Parathyroid adenoma (tissue), 2 donors: Measurements from ENCODE around the gene FAM240A.

Source experiments
- H2AFZ ChIP-seq: fragments of 300-600 bp; sonication (generic); one replicate; pipeline ENCODE4 v1.7.0; 2017; ENCODE audit warnings: antibody characterized with exemption, mild to moderate bottlenecking
- H3K27ac ChIP-seq: fragments of 300-600 bp; sonication (generic); one replicate; pipeline ENCODE4 v1.7.0; 2017
- H3K27me3 ChIP-seq: fragments of 300-600 bp; sonication (generic); one replicate; pipeline ENCODE4 v1.7.0; 2017; ENCODE audit warnings: low read length; ENCODE audit not compliant: control insufficient read depth, insufficient read depth
- H3K36me3 ChIP-seq: fragments of 300-600 bp; sonication (generic); one replicate; pipeline ENCODE4 v1.7.0; 2017; ENCODE audit warnings: low read length; ENCODE audit not compliant: control insufficient read depth, insufficient read depth
- H3K4me1 ChIP-seq: fragments of 300-600 bp; sonication (generic); one replicate; pipeline ENCODE4 v1.7.0; 2017; ENCODE audit warnings: control low read depth
- H3K4me2 ChIP-seq: fragments of 300-600 bp; sonication (generic); one replicate; pipeline ENCODE4 v1.7.0; 2017; ENCODE audit warnings: low read length
- H3K4me3 ChIP-seq: fragments of 300-600 bp; sonication (generic); one replicate; pipeline ENCODE4 v1.7.0; 2017; ENCODE audit warnings: low read depth, low read length
- H3K79me2 ChIP-seq: fragments of 300-600 bp; sonication (generic); one replicate; pipeline ENCODE4 v1.7.0; 2017; ENCODE audit warnings: control low read depth
- H3K9ac ChIP-seq: fragments of 300-600 bp; sonication (generic); one replicate; pipeline ENCODE4 v1.7.0; 2017; ENCODE audit warnings: mild to moderate bottlenecking
- H3K9me3 ChIP-seq: fragments of 300-600 bp; sonication (generic); one replicate; pipeline ENCODE4 v1.7.0; 2017; ENCODE audit warnings: low read length; ENCODE audit not compliant: control insufficient read depth
- TF ChIP-seq, protein P1 (sequence below): fragments of 300-600 bp; sonication (generic); IDR thresholded peaks from one replicate; pipeline ENCODE4 v1.7.0; 2017; ENCODE audit warnings: antibody characterized with exemption, mild to moderate bottlenecking
- donor health status: primary hyperparathyroidism.

The FAM240A gene

DNA sequence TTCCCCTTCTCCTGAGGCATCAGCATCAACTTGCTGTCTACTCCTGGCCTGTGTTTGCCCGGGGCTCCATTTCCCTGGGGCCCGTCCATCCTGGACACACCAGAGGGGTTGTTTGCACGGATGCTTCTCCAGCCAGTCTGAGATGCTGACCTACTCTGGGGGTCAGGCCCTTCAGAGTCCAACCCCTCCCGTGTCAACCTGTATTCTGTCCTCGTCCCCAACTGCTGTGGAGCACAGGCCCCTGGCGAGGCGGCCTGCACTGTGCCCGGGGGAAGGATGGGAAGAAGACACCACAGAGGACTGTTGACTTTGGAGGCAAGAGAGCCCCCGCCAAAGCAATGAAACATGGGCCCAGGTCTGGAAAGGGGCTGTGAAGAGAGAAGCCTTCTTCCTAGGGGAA lies 55.3 kb downstream of the FAM240A start:
- no peak overlapping the region for H3K9ac ChIP-seq
- H3K4me1 ChIP-seq, result peaks cover 14% of the 10 kb centered on the region
- H3K4me2 ChIP-seq, result no peak overlapping the region
- H2AFZ ChIP-seq, result no peak overlapping the region
- no peaks in the 10 kb centered on the region for H3K79me2 ChIP-seq
- no peaks in the 10 kb centered on the region for H3K36me3 ChIP-seq
- H3K27me3 ChIP-seq, result no peaks in the 10 kb centered on the region
- H3K4me3 ChIP-seq, result no peak overlapping the region
- no peak overlapping the region for H3K27ac ChIP-seq
- TF ChIP-seq, protein P1, sequence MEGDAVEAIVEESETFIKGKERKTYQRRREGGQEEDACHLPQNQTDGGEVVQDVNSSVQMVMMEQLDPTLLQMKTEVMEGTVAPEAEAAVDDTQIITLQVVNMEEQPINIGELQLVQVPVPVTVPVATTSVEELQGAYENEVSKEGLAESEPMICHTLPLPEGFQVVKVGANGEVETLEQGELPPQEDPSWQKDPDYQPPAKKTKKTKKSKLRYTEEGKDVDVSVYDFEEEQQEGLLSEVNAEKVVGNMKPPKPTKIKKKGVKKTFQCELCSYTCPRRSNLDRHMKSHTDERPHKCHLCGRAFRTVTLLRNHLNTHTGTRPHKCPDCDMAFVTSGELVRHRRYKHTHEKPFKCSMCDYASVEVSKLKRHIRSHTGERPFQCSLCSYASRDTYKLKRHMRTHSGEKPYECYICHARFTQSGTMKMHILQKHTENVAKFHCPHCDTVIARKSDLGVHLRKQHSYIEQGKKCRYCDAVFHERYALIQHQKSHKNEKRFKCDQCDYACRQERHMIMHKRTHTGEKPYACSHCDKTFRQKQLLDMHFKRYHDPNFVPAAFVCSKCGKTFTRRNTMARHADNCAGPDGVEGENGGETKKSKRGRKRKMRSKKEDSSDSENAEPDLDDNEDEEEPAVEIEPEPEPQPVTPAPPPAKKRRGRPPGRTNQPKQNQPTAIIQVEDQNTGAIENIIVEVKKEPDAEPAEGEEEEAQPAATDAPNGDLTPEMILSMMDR, result no peak
- no peaks in the 10 kb centered on the region for H3K9me3 ChIP-seq

DNA sequence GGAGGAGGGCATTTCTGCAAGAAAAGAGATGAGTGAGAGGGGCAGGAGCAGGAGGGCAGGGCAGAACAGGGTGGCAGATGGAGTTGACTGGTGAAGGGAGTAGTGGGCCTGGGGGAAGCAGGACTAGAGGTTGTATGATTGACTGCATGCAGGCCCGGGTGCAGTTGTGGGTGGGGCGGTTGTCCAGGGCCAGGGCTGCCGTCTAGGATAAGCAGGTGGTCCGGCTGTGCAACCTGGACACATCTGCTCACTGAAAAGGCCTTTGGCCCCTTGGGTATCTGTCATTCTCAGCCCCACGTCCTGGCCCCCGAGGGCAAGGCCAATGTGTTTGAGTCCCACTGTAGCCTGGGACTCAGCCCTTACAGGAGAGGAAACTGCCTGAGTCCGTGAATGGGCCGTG lies 55.8 kb downstream of the FAM240A start:
- Histone ChIP-seq H3K4me3 (no peak overlapping the region), H3K27me3 (no peaks in the 10 kb centered on the region), H3K27ac (no peak overlapping the region), H2AFZ (no peak overlapping the region), H3K4me1 (peaks cover 11% of the 10 kb centered on the region), H3K9ac (no peak overlapping the region), H3K4me2 (no peak overlapping the region), H3K36me3 (no peaks in the 10 kb centered on the region), H3K9me3 (no peaks in the 10 kb centered on the region), H3K79me2 (no peaks in the 10 kb centered on the region)
- TF ChIP-seq, protein P1, result no peak

DNA sequence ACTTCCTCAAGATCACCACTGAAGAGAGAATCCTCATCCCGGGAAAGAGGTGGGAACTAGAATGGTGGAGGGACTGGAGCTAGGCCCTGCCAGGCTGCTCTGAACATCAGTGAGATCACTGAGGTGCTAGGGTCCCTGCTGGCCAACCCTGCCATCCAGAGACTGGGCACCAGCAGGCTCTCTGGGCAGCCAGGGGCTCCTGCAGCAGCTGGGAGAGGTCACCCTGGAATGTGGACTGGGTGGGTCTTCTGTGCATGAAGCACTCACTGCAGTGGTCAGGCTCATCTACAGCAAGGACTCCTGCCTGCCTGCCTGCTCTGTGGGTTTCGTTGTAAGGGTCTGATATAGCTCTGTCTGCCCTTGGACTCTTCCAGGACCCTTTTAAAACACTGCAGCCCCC lies 56.3 kb downstream of the FAM240A start:
- TF ChIP-seq, protein P1, result no peak
- Histone ChIP-seq H3K79me2 (no peaks in the 10 kb centered on the region), H2AFZ (no peak overlapping the region), H3K4me3 (no peak overlapping the region), H3K4me1 (peaks cover 6% of the 10 kb centered on the region), H3K4me2 (no peak overlapping the region), H3K27ac (no peak overlapping the region), H3K9me3 (no peaks in the 10 kb centered on the region), H3K9ac (no peak overlapping the region), H3K36me3 (no peaks in the 10 kb centered on the region), H3K27me3 (no peaks in the 10 kb centered on the region)

DNA sequence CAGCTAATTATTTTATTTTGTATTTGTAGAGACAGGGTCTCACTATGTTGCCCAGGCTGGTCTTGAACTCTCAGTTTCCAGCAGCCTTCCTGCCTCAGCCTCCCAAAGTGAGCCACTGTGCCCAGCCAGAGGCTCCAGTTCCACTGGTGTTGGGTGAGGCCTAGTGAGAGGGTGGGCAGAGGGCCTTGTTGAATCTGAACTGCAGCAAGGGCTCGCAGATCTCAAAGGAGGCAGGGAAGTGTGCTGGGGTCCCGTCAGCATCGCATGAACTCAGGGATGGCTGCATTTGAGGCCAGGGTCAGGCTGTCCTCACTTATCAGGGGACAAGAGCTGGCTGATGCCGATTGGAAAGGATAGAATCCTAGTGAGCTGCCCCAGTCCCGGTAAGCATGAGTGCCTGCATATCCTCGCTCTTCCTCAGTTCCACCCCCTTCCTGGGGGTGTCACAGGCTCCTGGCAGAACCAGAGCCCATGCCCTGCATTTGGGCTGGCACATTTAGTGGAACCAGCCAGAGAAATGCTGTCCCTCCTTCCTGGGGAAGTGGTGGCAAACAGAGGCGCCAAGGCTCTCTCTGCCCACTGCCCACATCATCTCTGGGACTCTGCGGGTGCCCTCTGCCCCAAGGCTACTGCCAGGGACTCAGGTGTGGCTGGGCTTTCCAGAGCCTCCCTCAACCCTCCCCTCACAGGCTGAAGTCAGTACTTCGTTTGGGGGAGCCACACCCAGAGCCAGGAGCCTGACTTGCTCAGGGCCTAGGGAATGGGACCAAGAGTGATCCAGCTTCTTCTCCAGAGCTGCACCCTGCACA lies 57.1 kb downstream of the FAM240A start:
- Histone ChIP-seq H3K4me2 (no peak overlapping the region), H2AFZ (no peak overlapping the region), H3K27me3 (no peaks in the 10 kb centered on the region), H3K36me3 (no peaks in the 10 kb centered on the region), H3K4me1 (peaks cover 5% of the 10 kb centered on the region), H3K79me2 (no peaks in the 10 kb centered on the region), H3K9me3 (no peaks in the 10 kb centered on the region), H3K27ac (no peak overlapping the region), H3K4me3 (no peak overlapping the region), H3K9ac (no peak overlapping the region)
- TF ChIP-seq, protein P1, result no peak
